NCI-H1930 (cell line): ENCODE data around the gene LRGUK.
A peak's percentile ranks its signal among the peaks of the same experiment; 100 is the strongest.

Experiments used
- DNase-seq, 2 experiments: peaks; one replicate each; lab custom pipeline; 2025; lab: John Stamatoyannopoulos, UW

LRGUK gene

GRCh38 chr7:134128829-134129228, 1.7 kb downstream of the LRGUK start:
- DNase-seq: no peak

DNA sequence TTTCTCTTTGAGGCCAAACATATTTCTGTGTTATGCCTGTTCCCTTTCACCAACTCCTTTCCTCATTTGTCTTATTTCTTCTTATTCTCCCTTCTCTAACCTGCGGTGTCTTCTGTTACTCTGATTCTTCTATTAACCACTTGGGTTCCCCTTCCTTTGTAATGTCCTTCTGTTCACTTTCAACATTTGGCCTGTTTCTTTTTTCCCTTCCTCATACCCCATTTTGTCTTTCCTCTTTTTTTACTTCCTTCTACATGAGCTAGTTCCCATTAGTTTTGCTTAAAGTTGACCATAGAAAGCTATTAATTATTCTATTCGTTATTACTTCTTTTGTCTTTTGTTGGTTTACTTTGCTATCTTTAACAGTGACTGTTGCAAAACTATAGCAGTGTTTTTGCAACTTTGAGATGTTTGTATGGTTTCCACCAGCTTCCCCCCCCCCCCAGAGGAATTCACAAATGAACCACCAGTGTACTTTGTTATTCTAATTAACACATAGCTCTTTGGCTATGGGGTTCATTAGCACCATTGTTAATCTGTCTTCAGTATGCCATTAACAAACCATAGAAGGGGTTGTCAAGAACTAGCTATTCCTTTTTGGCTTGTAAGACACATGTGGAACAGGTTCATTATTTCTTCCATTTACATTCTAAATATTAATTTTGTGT, 2.9 kb downstream of the LRGUK start:
- no peak for DNase-seq

GRCh38 chr7:134134004-134134403, 6.9 kb downstream of the LRGUK start:
- no peak for DNase-seq

GRCh38 chr7:134140889-134141867, 14.0 kb downstream of the LRGUK start:
- DNase-seq: peak; percentile 17 to 46

DNA sequence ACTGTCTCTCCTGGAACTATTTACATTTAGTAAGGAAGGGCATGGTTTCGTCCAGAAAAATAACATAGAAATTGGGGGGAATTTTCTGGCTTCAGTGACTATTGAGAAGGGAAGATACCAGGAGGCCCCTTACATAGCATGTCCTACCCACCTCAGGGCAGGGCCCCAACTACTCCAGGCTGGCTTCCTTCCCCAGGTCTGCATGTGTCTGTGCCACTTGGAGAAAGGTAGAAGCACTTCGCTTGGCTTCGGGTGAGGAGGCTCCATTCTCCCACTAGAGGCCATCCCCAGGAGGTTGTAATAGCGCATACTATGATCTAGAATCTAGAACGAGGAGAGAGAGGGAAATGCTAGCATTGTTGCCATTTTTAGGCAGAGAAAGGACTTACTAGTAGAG, 14.7 kb downstream of the LRGUK start:
- no peak for DNase-seq

GRCh38 chr7:134153493-134154136, 26.5 kb downstream of the LRGUK start:
- DNase-seq: no peak

DNA sequence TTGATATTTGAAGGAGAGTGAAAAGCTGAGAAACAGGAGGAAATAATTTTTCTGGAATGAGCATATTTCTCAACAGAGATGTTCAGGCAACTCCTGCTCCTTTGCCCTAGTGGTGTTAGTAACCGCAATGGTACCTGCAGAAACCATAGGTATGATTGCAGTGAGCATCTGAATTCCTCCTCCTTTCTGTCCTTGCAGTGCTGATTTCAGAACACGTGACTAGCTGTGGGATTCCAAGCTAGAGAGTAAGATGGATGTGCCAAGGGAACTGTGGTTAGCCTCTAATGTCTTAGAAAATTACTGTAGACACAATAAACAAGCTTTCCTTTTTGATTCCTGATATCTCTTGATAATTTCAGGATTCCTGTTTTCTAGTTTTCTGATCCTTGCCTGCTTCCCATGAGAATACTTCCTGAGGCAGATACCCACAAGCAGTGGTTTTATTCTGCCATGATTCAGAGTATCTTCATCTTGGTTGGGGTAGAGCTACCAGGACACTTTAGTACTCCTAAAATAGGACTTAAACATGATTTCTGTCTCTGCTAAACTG, 27.5 kb downstream of the LRGUK start:
- DNase-seq: no peak

DNA sequence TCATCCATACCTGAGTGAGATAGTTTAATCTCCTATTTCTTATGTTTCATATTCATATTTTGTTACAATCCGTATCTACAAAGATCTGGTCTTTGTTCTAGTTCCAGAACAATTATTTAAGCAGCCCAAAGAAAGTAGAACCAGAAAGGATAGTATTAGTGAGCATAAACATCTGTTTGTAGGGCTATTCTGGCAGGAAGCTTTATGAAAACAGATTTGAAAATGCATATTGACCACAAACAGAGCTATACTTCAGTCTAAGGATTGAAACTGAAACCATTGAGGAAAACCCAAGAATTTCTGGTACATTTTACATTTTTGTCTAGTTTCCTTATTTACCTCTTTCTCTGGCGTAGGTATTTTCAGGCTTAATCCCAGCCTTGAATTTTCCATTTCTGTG, 28.1 kb downstream of the LRGUK start:
- DNase-seq: no peak

GRCh38 chr7:134155871-134156270, 28.7 kb downstream of the LRGUK start:
- DNase-seq: no peak

DNA sequence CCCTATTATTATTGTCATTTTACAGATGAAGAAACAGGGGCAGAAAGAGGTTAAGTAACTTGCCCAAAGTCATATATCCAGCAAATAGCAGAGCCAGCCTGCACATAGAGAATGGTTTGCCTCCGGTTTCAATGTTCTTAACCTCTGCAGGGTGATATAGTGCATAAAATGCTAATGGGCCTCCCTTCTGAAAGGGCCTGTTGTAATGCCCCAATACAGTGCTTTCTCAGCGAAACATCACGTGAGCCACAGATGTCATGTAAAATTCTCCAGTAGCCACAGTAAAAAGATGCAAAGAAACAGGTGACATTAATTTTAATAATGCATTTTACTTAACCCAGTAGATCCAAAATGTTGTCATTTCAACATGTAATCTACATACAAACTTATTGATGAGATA, 38.1 kb downstream of the LRGUK start:
- no peak for DNase-seq

- no peak for DNase-seq
These were observed 40.1 kb downstream of the LRGUK start for GRCh38 chr7:134167250-134167649.

GRCh38 chr7:134167841-134168240, 40.7 kb downstream of the LRGUK start:
- DNase-seq: no peak

DNA sequence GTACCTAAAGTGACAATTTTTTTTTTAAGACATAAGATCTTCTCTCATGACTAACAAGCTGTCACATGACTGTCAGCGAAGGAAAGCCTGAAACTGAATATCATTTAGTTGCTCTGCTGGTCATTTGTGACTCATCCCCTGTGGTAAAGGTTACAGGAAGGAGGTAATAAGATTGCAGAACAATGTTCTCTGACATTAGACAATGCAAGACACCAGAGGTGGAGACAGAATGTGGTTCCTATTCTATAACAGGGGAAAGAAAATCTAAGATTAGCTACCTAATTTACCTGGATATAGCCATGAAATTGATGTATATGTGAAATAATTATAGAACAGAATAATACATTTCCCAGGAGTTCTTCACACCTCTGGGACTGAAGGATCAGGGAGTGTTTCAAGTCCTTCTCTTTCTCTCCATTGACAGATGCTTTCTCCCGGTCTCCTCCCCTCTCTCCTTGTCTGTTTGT, 47.7 kb downstream of the LRGUK start:
- no peak for DNase-seq

- DNase-seq: no peak
These were observed 48.3 kb downstream of the LRGUK start for GRCh38 chr7:134175334-134176036.

- no peak for DNase-seq
These were observed 48.9 kb downstream of the LRGUK start for GRCh38 chr7:134176037-134176350.

GRCh38 chr7:134179036-134180011, 52.2 kb downstream of the LRGUK start:
- no peak for DNase-seq

DNA sequence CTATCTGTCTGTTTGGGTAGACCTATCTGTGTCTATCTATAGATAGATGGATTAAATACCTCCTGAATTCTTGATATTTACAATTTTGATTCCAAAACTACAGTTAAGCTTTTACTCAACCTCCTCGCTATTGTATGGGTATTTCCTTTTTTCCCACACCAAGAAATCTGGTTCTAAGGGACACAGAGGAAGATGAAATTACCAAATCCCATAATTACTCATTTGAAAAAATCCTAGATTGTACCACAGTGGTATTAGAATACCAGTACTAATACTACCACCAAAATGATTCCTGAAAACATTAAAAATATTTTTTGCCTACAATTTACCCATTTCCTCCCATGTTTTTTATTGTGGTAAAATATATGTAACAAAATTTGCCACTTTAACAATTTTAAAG, 53.2 kb downstream of the LRGUK start:
- no peak for DNase-seq

DNA sequence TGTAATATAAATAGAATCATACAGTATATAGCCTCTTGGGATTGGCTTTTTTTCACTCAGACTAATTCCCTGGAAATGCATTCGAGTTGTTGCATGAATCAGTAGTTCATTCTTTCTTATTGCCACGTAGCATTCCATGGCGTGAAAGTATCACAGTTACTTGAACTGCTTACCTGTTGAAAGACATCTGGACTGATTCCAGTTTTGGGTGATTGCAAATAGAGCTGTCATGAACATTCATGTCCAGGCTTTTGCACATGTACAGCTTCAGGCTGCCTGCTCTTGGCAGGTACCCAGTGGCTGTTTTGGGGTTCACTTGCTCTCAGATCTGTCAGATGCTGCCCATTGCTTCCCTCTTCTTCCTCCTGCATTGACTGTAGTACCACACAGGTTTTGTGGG, 54.9 kb downstream of the LRGUK start:
- no peak for DNase-seq

- no peak for DNase-seq
These were observed 57.6 kb downstream of the LRGUK start for GRCh38 chr7:134184767-134185166.

GRCh38 chr7:134186027-134186426, 58.9 kb downstream of the LRGUK start:
- no peak for DNase-seq

DNA sequence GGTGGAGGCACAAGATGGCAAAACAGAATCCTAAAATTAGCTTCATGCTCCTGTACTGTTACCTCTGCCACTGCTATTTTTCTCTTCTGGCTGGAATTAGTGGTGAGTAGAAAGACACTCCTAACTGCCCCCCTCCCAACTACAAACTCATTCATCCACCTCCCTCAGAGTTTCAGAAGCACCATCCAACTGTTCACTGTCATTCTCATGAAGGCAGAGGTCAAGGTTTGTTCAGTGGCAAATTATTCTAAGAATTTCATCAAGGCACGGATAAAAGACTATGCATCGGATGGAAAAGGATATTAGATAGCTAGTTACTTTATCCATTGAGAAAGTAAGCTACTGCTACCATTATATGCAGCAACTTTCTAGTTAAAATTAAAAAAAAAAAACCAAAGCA, 59.7 kb downstream of the LRGUK start:
- DNase-seq: no peak
